ENCODE measurements around the gene LGR4. TPM values are rescaled to one million over a fixed set of nuclear protein-coding genes. Genes with fewer than 3 reads are reported as not detected.

LGR4 gene
- total RNA-seq, 2 experiments from 2014 or later, result 0.29 to 0.42 TPM

DNA sequence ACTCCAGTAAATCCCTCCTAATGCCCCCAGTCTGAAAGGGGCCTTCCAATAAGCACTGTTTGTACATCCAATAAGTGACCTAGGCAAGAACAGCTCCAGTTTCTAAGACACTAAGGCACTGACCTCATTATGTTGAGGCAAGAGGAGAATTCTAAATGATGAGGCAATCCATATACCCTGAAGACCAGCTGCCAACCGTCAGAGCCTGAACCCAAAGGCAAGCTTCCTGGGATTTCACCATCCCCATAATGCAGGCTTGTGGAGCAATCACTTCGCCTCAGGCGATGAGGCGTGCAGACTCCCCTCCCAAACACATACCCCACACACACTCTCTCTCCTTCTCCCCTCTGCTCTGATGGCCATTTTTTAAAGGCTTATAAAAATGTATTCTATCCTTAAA lies 49.5 kb downstream of the LGR4 start:
- H3K36me3 Mint-ChIP-seq, result no peaks in the 10 kb centered on the region
- ATAC-seq, result no peak
- H3K4me3 Mint-ChIP-seq, result no peak overlapping the region
- no peak overlapping the region for H3K27ac Mint-ChIP-seq
- DNase-seq, result no peak
- no peaks in the 10 kb centered on the region for H3K4me1 Mint-ChIP-seq
- no peaks in the 10 kb centered on the region for H3K9me3 Mint-ChIP-seq (ENCODE audit: low read depth)
- H3K27me3 Mint-ChIP-seq, result peaks cover 15% of the 10 kb centered on the region
- CTCF ChIA-PET, result no interaction called here

DNA sequence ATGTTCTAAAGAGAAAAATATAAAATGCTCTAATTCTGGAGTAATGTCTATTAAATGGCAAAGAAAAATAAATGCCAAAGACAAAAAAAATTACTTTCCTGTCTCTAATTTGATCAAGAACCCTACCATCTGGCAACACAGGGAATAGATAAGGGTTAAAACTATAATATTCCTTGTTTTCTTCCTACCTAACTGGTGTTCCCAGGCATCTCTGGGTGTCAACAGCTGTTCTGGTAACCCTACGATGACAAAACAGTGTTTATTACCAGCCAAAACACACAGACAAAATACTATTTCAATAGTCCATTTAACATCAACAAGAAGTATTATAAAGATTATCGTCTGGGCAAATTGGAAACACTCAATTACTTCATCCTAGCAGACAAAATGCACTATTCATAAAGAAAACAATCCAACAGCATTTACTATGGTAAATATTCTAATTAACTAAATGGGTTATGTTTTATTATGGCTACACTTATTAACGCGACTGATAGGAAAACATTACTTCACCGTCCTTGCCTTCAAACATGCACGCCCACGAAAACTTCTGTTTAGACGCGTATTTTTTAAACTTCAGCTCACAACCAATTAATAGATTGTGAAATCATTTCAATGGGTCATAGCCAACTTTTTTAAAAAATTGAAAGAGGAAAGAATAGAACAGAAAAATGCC lies 50.6 kb downstream of the LGR4 start:
- CTCF ChIA-PET, result no interaction called here
- H3K27me3 Mint-ChIP-seq, result peaks cover 12% of the 10 kb centered on the region
- H3K4me3 Mint-ChIP-seq, result no peak overlapping the region
- H3K4me1 Mint-ChIP-seq, result no peaks in the 10 kb centered on the region
- DNase-seq (no peak), ATAC-seq (no peak)
- H3K9me3 Mint-ChIP-seq (ENCODE audit: low read depth), result no peaks in the 10 kb centered on the region
- no peak overlapping the region for H3K27ac Mint-ChIP-seq
- no peaks in the 10 kb centered on the region for H3K36me3 Mint-ChIP-seq

DNA sequence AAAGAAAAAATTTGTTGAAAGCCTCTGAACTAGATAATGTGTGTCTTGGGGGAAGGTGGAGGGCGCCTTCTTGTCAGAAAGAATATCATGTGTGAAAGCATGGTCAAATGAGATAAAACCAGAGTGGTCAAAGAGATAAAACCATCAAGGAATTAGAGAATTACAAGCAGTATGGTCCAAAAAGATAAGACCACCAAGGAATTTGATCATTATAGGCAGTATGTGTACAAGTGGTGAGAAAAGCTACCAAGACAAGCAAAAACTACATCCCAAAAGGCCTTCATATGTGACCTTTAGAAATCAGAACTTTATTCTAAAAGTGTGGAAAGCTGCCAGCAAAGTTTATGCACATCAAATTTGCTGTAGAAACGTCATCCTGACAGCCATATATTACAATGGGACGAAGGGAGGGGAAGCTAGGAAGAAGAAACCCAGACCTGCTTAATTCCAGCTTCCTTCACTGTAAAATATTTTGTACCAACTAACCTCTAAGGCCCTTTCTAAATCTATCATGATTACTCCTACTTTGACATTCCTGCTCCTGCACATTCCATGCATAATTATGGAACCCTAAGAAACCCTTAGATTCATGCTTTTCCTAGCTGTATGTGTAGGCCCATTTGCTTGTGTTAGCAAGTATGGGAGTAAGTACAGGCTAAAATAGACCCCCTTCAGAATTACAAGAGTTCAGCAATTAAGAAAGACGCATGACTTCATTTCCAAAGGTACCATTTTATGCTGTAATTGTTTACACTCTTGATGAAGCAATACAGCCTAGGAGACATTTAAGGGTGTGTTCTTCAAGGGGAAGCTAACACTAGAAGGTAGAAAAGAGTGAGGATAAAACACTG lies 51.6 kb downstream of the LGR4 start:
- no peaks in the 10 kb centered on the region for H3K36me3 Mint-ChIP-seq
- no peak overlapping the region for H3K27ac Mint-ChIP-seq
- DNase-seq (no peak), ATAC-seq (no peak)
- peaks cover 16% of the 10 kb centered on the region for H3K27me3 Mint-ChIP-seq
- no peak overlapping the region for H3K4me3 Mint-ChIP-seq
- no peaks in the 10 kb centered on the region for H3K4me1 Mint-ChIP-seq
- H3K9me3 Mint-ChIP-seq (ENCODE audit: low read depth), result no peaks in the 10 kb centered on the region
- CTCF ChIA-PET, result no interaction called here

DNA sequence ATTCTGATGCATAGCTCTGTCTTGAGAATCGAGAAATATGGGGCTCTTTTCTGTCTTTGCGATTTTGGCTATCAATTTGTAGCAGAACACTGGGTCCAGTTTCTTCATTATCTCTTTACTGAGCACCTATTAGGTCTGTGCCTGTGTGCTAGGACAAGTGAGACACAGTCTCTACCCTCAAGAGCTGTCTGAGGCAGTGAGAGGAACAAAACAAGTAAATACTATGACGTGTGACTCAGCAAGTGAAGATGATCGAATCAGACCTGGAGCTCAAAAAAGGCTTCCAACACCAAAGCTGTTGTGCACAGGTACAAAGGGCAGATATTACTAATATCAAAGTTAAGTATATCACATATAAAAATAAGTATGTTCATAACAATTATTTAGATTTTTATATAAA lies 52.4 kb downstream of the LGR4 start:
- no peaks in the 10 kb centered on the region for H3K4me1 Mint-ChIP-seq
- DNase-seq, result no peak
- no peak overlapping the region for H3K27ac Mint-ChIP-seq
- H3K4me3 Mint-ChIP-seq, result no peak overlapping the region
- ATAC-seq, result no peak
- CTCF ChIA-PET, result no interaction called here
- peaks cover 16% of the 10 kb centered on the region for H3K27me3 Mint-ChIP-seq
- H3K9me3 Mint-ChIP-seq (ENCODE audit: low read depth), result no peaks in the 10 kb centered on the region
- no peaks in the 10 kb centered on the region for H3K36me3 Mint-ChIP-seq

DNA sequence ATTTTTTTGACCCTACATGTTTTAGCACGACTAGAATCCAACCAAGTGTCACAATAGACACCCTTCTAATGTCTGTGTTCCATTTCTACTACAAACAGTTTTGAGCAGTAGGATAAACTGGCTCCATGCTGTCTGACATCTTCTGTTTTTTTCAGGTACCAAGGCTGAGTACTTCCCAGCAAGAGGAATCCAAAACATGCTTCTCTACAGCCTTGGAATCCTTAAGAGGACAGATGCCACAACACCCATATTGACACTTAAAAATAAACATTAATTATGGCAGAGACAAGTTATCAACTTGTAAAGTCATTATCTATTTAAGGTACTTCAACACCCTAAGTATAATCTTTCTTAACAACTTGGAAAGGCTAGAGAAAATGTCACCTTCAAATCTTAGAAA lies 54.2 kb downstream of the LGR4 start:
- CTCF ChIA-PET, result no interaction called here
- ATAC-seq (no peak), DNase-seq (no peak)
- no peak overlapping the region for H3K27ac Mint-ChIP-seq
- H3K4me1 Mint-ChIP-seq, result no peaks in the 10 kb centered on the region
- H3K4me3 Mint-ChIP-seq, result no peak overlapping the region
- H3K27me3 Mint-ChIP-seq, result peaks cover 13% of the 10 kb centered on the region
- no peaks in the 10 kb centered on the region for H3K36me3 Mint-ChIP-seq
- no peaks in the 10 kb centered on the region for H3K9me3 Mint-ChIP-seq (ENCODE audit: low read depth)

DNA sequence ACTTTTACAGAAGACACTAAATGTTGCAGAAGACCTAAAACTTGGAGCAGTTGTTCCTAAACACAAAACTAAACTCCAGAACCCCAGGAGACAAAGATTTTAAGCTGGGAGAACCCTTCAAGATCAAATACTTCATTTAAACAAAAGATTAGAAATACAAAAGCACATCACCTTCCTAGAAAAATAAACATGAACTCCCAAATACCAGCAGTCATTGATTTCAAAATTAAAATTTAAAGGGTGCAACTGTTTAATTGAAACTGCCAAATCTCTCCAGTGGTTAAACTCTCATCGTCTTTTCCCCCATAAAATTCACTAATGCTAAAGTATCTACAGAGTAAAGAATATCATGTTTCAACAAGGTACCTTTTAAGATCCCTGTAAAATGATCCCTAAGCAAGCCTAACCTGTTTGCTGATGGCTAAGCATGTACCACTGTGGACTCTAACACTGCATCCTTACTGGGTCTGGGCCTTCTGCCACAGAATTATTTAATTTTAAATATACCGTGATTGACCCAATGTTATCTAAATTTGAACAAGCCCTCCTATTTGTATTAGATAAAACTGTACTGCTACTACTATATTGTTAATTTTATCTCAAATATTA lies 55.9 kb downstream of the LGR4 start:
- Mint-ChIP-seq H3K36me3 (no peaks in the 10 kb centered on the region), H3K9me3 (ENCODE audit: low read depth) (no peaks in the 10 kb centered on the region), H3K4me3 (no peak overlapping the region), H3K27me3 (peaks cover 13% of the 10 kb centered on the region), H3K4me1 (no peaks in the 10 kb centered on the region), H3K27ac (no peak overlapping the region)
- no peak for ATAC-seq
- DNase-seq, result no peak
- CTCF ChIA-PET, result no interaction called here

DNA sequence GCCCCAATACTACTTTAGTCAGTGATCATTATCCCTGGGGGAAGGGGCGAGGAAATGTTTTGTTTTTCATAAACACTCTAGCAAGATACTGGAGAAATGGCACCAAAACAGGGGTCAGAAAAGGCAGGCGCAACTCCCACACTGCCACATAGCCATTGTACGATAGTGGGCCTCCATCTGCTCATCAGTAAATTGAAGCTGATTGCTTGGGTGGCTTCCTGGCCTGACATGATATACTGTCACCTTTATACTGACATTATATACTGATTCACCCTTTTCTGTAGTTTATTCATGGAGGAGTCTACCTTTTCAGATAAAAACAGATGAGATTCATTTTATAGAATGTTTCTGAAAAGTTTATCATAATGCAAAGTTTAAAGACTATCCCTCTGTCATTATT lies 57.9 kb downstream of the LGR4 start:
- H3K36me3 Mint-ChIP-seq, result no peaks in the 10 kb centered on the region
- H3K27me3 Mint-ChIP-seq, result peaks cover 13% of the 10 kb centered on the region
- CTCF ChIA-PET, result no interaction called here
- no peaks in the 10 kb centered on the region for H3K4me1 Mint-ChIP-seq
- no peak overlapping the region for H3K4me3 Mint-ChIP-seq
- no peak overlapping the region for H3K27ac Mint-ChIP-seq
- no peaks in the 10 kb centered on the region for H3K9me3 Mint-ChIP-seq (ENCODE audit: low read depth)
- DNase-seq (no peak), ATAC-seq (no peak)

DNA sequence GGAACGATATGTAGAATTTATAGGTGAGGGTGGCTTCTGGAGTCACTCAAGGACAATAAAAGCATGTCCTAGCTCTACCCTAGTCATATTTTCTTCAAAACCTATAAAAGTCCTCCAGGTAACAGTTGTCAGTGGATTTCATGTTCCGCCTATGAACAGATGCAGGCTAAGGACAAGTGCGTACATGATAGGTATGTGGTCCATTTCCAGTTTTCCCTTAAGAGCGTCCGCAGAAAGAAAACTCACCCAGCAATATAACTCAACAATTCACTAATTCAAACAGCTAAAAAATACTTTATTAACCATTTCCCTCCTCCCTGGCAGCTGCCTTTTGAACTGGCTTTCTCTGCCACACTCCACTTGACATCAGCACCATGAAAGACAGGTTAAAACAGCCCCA lies 59.4 kb downstream of the LGR4 start:
- no peak for DNase-seq
- peaks cover 11% of the 10 kb centered on the region for H3K27me3 Mint-ChIP-seq
- no peak for ATAC-seq
- H3K4me1 Mint-ChIP-seq, result no peaks in the 10 kb centered on the region
- no peaks in the 10 kb centered on the region for H3K9me3 Mint-ChIP-seq (ENCODE audit: low read depth)
- H3K36me3 Mint-ChIP-seq, result no peaks in the 10 kb centered on the region
- CTCF ChIA-PET, result interaction anchor here (1.2 kb wide), 1 partner anchor 8 kb away, joined by 3 read pairs; no protein-coding TSS in a partner anchor
- no peak overlapping the region for H3K27ac Mint-ChIP-seq
- H3K4me3 Mint-ChIP-seq, result no peak overlapping the region

DNA sequence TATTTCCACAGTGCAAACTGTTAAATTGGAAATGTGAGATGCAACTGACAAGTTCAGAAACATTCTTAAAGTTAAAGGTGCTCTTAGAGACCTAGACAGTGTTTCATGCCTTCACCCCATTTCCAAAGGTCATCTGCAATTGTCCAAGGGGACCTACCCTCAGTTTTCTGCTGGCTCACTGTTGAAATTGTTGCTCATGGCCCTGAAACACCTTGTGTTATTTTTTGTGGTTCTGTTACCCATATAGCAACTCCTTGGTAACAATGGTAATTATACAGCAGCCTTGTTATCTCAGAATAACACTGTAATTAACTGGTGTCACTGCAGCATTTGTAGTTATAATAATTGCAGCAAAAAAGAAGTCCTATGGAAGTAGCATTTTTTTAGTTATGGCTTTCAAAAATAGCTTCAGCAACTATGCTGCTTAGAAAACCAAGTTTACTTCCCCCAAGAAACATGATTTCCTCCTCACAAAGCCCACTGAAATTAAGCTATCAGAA lies 60.3 kb downstream of the LGR4 start:
- Mint-ChIP-seq H3K4me1 (no peaks in the 10 kb centered on the region), H3K4me3 (no peak overlapping the region), H3K27me3 (peaks cover 11% of the 10 kb centered on the region), H3K27ac (no peak overlapping the region), H3K36me3 (no peaks in the 10 kb centered on the region), H3K9me3 (ENCODE audit: low read depth) (no peaks in the 10 kb centered on the region)
- CTCF ChIA-PET, result no interaction called here
- ATAC-seq, result no peak
- no peak for DNase-seq

DNA sequence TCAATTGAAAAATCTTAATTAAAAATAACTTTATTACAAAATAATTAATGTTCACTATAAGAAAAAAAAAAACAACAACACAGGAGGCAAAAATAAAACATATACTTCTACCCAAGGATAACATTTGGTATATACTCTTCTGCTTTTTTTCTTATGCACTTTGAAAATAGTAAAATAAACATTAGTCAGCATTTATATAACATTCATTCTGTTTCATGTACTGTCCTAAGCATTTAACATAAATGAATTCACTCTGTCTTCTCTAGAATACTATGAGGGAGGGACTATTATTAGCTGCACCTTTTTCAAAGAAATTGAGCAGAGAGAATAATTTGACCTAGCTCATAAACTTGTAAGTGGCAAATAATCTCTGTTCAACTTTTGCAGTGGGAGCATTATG lies 61.3 kb downstream of the LGR4 start:
- DNase-seq (no peak), ATAC-seq (no peak)
- Mint-ChIP-seq H3K4me1 (no peaks in the 10 kb centered on the region), H3K36me3 (no peaks in the 10 kb centered on the region), H3K27me3 (peaks cover 6% of the 10 kb centered on the region), H3K4me3 (no peak overlapping the region), H3K27ac (no peak overlapping the region), H3K9me3 (ENCODE audit: low read depth) (no peaks in the 10 kb centered on the region)
- CTCF ChIA-PET, result no interaction called here

DNA sequence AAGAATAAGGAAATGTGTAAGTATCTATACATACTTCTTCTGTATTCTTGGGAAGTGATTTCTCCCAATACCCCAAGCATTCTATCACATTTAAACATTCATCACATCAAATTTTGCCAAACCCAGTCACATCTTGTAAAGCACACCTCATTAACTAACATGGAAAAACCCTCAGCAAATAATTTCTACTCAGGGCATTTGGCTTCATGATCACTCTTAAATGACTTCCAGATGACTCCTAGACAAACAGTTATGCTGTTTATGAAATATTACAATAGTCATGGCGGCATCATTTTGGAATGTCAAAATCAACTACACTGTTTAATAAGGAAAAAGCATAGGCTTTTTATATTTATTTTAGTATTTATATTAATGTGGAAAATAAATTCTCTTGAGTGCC lies 62.3 kb downstream of the LGR4 start:
- Mint-ChIP-seq H3K27me3 (peaks cover 4% of the 10 kb centered on the region), H3K4me1 (no peaks in the 10 kb centered on the region), H3K9me3 (ENCODE audit: low read depth) (no peaks in the 10 kb centered on the region), H3K4me3 (no peak overlapping the region), H3K27ac (no peak overlapping the region), H3K36me3 (no peaks in the 10 kb centered on the region)
- CTCF ChIA-PET, result no interaction called here
- ATAC-seq, result no peak
- no peak for DNase-seq

DNA sequence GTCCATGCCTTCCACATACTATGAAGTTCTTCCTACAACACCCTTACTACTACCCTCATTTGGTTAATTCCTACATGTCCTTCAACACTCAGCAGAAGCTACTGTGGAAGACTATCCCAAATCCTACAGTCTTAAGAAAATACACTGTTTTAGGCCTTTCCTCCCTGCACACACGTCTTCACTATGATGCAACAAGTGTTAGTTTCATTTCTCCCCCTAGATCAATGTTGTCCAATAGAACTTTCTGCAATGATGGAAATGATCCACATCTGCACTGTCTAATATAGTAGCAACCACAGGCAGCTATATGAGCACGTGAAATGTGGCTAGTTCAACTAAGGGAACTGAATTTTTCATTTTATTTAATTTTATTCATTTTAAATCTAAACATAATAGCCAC lies 62.8 kb downstream of the LGR4 start:
- H3K4me3 Mint-ChIP-seq, result no peak overlapping the region
- no peak for ATAC-seq
- no peaks in the 10 kb centered on the region for H3K36me3 Mint-ChIP-seq
- no peak overlapping the region for H3K27ac Mint-ChIP-seq
- peaks cover 4% of the 10 kb centered on the region for H3K27me3 Mint-ChIP-seq
- no peaks in the 10 kb centered on the region for H3K9me3 Mint-ChIP-seq (ENCODE audit: low read depth)
- CTCF ChIA-PET, result no interaction called here
- H3K4me1 Mint-ChIP-seq, result no peaks in the 10 kb centered on the region
- no peak for DNase-seq

DNA sequence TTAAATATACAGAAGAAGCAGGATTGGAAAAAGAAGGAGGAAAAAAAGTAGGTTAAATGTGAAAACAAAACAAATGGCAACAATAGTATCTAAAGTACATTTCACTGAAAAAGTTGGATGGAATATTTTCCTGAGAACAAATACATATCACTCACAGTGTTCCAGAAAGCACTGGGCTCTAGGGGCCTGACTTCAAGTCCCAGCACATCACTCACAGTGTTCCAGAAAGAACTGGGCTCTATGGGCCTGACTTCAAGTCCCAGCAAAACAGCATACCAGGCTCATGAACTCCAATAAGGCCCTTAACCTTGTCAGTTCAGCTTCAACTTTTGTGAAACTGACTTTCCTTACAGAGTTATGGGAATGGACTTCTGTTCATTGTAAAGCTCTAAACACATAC lies 63.5 kb downstream of the LGR4 start:
- H3K27ac Mint-ChIP-seq, result no peak overlapping the region
- ATAC-seq (no peak), DNase-seq (no peak)
- no peak overlapping the region for H3K4me3 Mint-ChIP-seq
- CTCF ChIA-PET, result no interaction called here
- no peaks in the 10 kb centered on the region for H3K4me1 Mint-ChIP-seq
- peaks cover 4% of the 10 kb centered on the region for H3K27me3 Mint-ChIP-seq
- H3K36me3 Mint-ChIP-seq, result no peaks in the 10 kb centered on the region
- no peaks in the 10 kb centered on the region for H3K9me3 Mint-ChIP-seq (ENCODE audit: low read depth)

DNA sequence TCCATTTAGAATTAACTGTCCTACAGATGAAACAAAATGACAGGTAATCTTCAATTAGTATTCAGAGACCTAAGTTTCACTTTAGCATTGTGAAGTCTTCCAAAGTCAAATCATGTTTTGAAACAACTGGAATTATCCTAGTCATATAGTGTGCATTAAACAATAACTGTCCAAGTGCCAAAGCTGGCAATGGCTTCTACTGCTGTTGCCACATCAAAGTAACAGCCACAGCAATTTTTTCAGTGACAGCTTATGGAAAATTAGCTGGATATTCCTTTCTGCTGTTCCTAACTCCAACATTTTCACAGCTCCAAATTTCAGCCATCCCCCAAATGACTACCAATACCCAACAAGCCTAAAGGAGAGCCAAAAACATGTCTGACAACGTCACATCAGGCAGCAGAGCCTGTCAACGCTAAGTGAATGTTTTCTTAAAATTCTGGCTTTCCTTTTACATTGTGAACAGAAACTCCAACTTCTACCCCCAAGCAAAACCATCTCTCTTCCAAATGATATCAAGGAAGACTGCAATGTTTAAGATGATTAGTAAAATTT lies 64.3 kb downstream of the LGR4 start:
- DNase-seq (no peak), ATAC-seq (no peak)
- H3K4me3 Mint-ChIP-seq, result no peak overlapping the region
- H3K4me1 Mint-ChIP-seq, result no peaks in the 10 kb centered on the region
- no peak overlapping the region for H3K27ac Mint-ChIP-seq
- H3K27me3 Mint-ChIP-seq, result peaks cover 4% of the 10 kb centered on the region
- no peaks in the 10 kb centered on the region for H3K36me3 Mint-ChIP-seq
- CTCF ChIA-PET, result no interaction called here
- no peaks in the 10 kb centered on the region for H3K9me3 Mint-ChIP-seq (ENCODE audit: low read depth)
